ENCODE data around the gene PRKN.

- TF ChIP-seq CTCF (IDR thresholded peaks at IDR 0.05; ENCODE audit: insufficient read depth, low read length): no peak
- TF ChIP-seq SPI1 (IDR thresholded peaks at IDR 0.05; ENCODE audit: borderline replicate concordance, low read depth): no peak
- no peak for TF ChIP-seq GABPA (IDR thresholded peaks at IDR 0.05; ENCODE audit: low read depth)
- no peak for TF ChIP-seq REST (IDR thresholded peaks at IDR 0.05; ENCODE audit: insufficient replicate concordance, low read depth)
These were observed 603.8 kb downstream of the PRKN start for GRCh38 chr6:162123797-162124196.
